ENCODE data around the gene PPP4R1.

DNA sequence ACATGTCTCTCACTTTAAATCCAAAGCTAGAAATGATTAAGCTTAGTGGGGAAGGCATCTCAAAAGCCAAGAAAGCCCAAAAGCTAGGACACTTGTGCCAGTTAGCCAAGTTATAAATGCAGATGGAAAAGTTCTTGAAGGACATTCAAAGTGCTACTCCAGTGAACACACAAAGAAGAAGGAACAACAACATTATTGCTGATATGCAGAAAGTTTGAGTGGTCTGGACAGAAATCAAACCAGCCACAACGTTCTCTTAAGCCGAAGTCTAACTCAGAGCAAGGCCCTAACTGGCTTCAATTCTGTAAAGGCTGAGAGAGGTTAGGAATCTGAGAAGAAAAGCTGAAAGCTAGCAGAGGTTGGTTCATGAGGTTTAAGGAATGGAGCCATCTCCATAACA lies 49.0 kb downstream of the PPP4R1 start:
- TF ChIP-seq, protein P1, sequence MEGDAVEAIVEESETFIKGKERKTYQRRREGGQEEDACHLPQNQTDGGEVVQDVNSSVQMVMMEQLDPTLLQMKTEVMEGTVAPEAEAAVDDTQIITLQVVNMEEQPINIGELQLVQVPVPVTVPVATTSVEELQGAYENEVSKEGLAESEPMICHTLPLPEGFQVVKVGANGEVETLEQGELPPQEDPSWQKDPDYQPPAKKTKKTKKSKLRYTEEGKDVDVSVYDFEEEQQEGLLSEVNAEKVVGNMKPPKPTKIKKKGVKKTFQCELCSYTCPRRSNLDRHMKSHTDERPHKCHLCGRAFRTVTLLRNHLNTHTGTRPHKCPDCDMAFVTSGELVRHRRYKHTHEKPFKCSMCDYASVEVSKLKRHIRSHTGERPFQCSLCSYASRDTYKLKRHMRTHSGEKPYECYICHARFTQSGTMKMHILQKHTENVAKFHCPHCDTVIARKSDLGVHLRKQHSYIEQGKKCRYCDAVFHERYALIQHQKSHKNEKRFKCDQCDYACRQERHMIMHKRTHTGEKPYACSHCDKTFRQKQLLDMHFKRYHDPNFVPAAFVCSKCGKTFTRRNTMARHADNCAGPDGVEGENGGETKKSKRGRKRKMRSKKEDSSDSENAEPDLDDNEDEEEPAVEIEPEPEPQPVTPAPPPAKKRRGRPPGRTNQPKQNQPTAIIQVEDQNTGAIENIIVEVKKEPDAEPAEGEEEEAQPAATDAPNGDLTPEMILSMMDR (IDR thresholded peaks at IDR 0.05; ENCODE audit: poor library complexity, severe bottlenecking): no peak
- TF ChIP-seq POLR2AphosphoS5 (IDR thresholded peaks at IDR 0.05) (no peak), EZH2 (IDR thresholded peaks at IDR 0.05; ENCODE audit: borderline replicate concordance, insufficient read depth, low read length, poor library complexity, severe bottlenecking) (no peak), TAF1 (IDR thresholded peaks at IDR 0.05; ENCODE audit: low read depth) (no peak), EP300 (conservative IDR thresholded peaks at IDR 0.05; ENCODE audit: poor library complexity, severe bottlenecking) (no peak)

All from neural cell (in vitro differentiated cells).